Activated CD4-positive, alpha-beta T cell treated with anti-CD3 and anti-CD28 coated beads for 4 hours (primary cell): ENCODE results near the gene RBSN.
A peak's percentile ranks its signal among the peaks of the same experiment; 100 is the strongest.

Experiments used
- DNase-seq, 2 donors: peaks; one replicate each; pipeline ENCODE4 v3.0.0-alpha.2; 2020

RBSN gene

GRCh38 chr3:15099364-15100098, 583 bp upstream of the RBSN start:
- DNase-seq, result peak; percentile 8 to 12

- no peak for DNase-seq
These were observed 1.1 kb downstream of the RBSN start for GRCh38 chr3:15097891-15098290.

GRCh38 chr3:15096046-15096445, 2.9 kb downstream of the RBSN start:
- DNase-seq, result no peak

- no peak for DNase-seq
These were observed 4.6 kb downstream of the RBSN start for GRCh38 chr3:15094187-15094875.

- DNase-seq, result no peak
These were observed 6.3 kb downstream of the RBSN start for GRCh38 chr3:15092686-15093085.

- DNase-seq, result no peak
These were observed 7.4 kb downstream of the RBSN start for GRCh38 chr3:15091575-15091974.

GRCh38 chr3:15089201-15089600, 9.7 kb downstream of the RBSN start:
- DNase-seq, result no peak

GRCh38 chr3:15086699-15087098, 12.2 kb downstream of the RBSN start:
- DNase-seq, result no peak

- DNase-seq, result no peak
These were observed 12.7 kb downstream of the RBSN start for GRCh38 chr3:15086263-15086662.

- no peak for DNase-seq
These were observed 15.7 kb downstream of the RBSN start for GRCh38 chr3:15083252-15083651.

- no peak for DNase-seq
These were observed 16.8 kb downstream of the RBSN start for GRCh38 chr3:15081960-15082664.

- no peak for DNase-seq
These were observed 19.9 kb downstream of the RBSN start for GRCh38 chr3:15079091-15079490.

- DNase-seq, result no peak
These were observed 24.4 kb downstream of the RBSN start for GRCh38 chr3:15074500-15074899.

GRCh38 chr3:15071699-15072098, 27.2 kb downstream of the RBSN start:
- no peak for DNase-seq

- DNase-seq, result no peak
These were observed 29.5 kb downstream of the RBSN start for GRCh38 chr3:15069441-15069840.

GRCh38 chr3:15066467-15066866, 32.5 kb downstream of the RBSN start:
- no peak for DNase-seq

- no peak for DNase-seq
These were observed 33.4 kb downstream of the RBSN start for GRCh38 chr3:15065550-15066007.

GRCh38 chr3:15064835-15065549, 34.0 kb downstream of the RBSN start, which contains the start of gene MRPS25:
Gene MRPS25, minus strand, starts transcription at chr3:15065315. Its CDS starts 121 bp downstream, at chr3:15065194.
- peak; percentile 84 to 89 for DNase-seq

- peak; percentile 14 to 26 for DNase-seq
These were observed 34.6 kb downstream of the RBSN start for GRCh38 chr3:15064299-15064834.

- no peak for DNase-seq
These were observed 35.2 kb downstream of the RBSN start for GRCh38 chr3:15063656-15064286.

- no peak for DNase-seq
These were observed 35.7 kb downstream of the RBSN start for GRCh38 chr3:15063238-15063637.

GRCh38 chr3:15060029-15060428, 38.9 kb downstream of the RBSN start:
- DNase-seq, result no peak
